K562 (cell line): ENCODE data around the gene CENPE.

Source experiments
- CTCF ChIP-seq, 3 experiments: IDR thresholded peaks in 2 of 3; conservative IDR thresholded peaks in 1 of 3; 2 replicates each; pipeline ENCODE4 v1.5.1; 2011 to 2012; ENCODE audit warnings: low read length in 3 of 3, mild to moderate bottlenecking in 3 of 3, control low read depth in 2 of 3, improper control_type of control experiment in 1 of 3, inconsistent platforms in 1 of 3, low read depth in 1 of 3, mixed read lengths in 1 of 3, moderate library complexity in 1 of 3; ENCODE audit not compliant: insufficient read depth in 2 of 3
- SMARCA5 ChIP-seq: fragments of 450-650 bp; IDR thresholded peaks from 2 replicates; pipeline ENCODE4 v1.6.1; 2016

- TF ChIP-seq CTCF (IDR thresholded peaks at IDR 0.05 in 2 of 3, conservative IDR thresholded peaks at IDR 0.05 in 1 of 3; ENCODE audit: insufficient read depth in 2 of 3, low read depth in 1 of 3, low read length in 3 of 3) (no peak), SMARCA5 (no peak)
Observed at GRCh38 chr4:103073792-103074438, 124.2 kb downstream of the CENPE start.
